ENCODE data around the gene ILKAP.

- no peak for TF ChIP-seq POLR2AphosphoS5 (IDR thresholded peaks at IDR 0.05; ENCODE audit: low read depth, low read length)
- TF ChIP-seq SP1 (IDR thresholded peaks at IDR 0.05; ENCODE audit: low read depth): no peak
- TF ChIP-seq EZH2 (IDR thresholded peaks at IDR 0.05): no peak
- TF ChIP-seq ELF1 (IDR thresholded peaks at IDR 0.05; ENCODE audit: borderline replicate concordance, low read depth): no peak
- no peak for TF ChIP-seq POLR2A (IDR thresholded peaks at IDR 0.05; ENCODE audit: borderline replicate concordance, extremely low read depth, insufficient read depth, insufficient read length)
- TF ChIP-seq, protein P1, sequence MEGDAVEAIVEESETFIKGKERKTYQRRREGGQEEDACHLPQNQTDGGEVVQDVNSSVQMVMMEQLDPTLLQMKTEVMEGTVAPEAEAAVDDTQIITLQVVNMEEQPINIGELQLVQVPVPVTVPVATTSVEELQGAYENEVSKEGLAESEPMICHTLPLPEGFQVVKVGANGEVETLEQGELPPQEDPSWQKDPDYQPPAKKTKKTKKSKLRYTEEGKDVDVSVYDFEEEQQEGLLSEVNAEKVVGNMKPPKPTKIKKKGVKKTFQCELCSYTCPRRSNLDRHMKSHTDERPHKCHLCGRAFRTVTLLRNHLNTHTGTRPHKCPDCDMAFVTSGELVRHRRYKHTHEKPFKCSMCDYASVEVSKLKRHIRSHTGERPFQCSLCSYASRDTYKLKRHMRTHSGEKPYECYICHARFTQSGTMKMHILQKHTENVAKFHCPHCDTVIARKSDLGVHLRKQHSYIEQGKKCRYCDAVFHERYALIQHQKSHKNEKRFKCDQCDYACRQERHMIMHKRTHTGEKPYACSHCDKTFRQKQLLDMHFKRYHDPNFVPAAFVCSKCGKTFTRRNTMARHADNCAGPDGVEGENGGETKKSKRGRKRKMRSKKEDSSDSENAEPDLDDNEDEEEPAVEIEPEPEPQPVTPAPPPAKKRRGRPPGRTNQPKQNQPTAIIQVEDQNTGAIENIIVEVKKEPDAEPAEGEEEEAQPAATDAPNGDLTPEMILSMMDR (IDR thresholded peaks at IDR 0.05 in 2 of 3, conservative IDR thresholded peaks at IDR 0.05 in 1 of 3; ENCODE audit: borderline replicate concordance in 1 of 3, insufficient read depth in 1 of 3, low read depth in 2 of 3, low read length in 2 of 3): no peak
- TF ChIP-seq, protein P2, sequence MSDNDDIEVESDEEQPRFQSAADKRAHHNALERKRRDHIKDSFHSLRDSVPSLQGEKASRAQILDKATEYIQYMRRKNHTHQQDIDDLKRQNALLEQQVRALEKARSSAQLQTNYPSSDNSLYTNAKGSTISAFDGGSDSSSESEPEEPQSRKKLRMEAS (IDR thresholded peaks at IDR 0.05): no peak
- TF ChIP-seq RAD21 (IDR thresholded peaks at IDR 0.05; ENCODE audit: low read depth): no peak
- TF ChIP-seq, protein P3, sequence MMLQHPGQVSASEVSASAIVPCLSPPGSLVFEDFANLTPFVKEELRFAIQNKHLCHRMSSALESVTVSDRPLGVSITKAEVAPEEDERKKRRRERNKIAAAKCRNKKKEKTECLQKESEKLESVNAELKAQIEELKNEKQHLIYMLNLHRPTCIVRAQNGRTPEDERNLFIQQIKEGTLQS (IDR thresholded peaks at IDR 0.05): no peak
- TF ChIP-seq SIN3A (IDR thresholded peaks at IDR 0.05; ENCODE audit: low read depth): no peak
- TF ChIP-seq, protein P4, sequence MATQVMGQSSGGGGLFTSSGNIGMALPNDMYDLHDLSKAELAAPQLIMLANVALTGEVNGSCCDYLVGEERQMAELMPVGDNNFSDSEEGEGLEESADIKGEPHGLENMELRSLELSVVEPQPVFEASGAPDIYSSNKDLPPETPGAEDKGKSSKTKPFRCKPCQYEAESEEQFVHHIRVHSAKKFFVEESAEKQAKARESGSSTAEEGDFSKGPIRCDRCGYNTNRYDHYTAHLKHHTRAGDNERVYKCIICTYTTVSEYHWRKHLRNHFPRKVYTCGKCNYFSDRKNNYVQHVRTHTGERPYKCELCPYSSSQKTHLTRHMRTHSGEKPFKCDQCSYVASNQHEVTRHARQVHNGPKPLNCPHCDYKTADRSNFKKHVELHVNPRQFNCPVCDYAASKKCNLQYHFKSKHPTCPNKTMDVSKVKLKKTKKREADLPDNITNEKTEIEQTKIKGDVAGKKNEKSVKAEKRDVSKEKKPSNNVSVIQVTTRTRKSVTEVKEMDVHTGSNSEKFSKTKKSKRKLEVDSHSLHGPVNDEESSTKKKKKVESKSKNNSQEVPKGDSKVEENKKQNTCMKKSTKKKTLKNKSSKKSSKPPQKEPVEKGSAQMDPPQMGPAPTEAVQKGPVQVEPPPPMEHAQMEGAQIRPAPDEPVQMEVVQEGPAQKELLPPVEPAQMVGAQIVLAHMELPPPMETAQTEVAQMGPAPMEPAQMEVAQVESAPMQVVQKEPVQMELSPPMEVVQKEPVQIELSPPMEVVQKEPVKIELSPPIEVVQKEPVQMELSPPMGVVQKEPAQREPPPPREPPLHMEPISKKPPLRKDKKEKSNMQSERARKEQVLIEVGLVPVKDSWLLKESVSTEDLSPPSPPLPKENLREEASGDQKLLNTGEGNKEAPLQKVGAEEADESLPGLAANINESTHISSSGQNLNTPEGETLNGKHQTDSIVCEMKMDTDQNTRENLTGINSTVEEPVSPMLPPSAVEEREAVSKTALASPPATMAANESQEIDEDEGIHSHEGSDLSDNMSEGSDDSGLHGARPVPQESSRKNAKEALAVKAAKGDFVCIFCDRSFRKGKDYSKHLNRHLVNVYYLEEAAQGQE (IDR thresholded peaks at IDR 0.05; ENCODE audit: low read depth): no peak
Measured at GRCh38 chr2:238176613-238177012, 26.9 kb downstream of the ILKAP start.
